Hypothalamus (tissue), 51 donors: Measurements from ENCODE around the gene TCFL5.

Experiments
- DNase-seq, 51 donors: peaks; one replicate each; lab custom pipeline; 2025; lab: John Stamatoyannopoulos, UW

The TCFL5 gene

DNA sequence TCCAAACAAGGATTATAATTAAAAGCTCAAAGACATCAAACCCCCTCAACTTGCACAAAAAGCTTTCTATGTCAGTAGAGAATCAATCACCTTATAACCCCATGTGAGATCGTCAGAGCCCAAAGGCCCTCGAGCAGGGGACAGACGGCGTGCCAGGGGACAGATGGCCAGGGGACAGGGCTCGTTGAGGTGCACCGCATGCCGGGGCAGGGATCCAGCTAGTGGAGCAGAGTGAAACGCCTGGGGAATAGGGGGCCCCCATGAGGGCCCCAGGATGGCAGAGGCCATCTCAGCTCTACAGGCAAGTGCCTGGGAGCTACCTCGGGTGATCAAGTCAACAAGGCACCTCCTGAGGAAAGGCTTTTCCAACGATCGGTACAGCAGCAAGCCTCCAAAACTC, 36.0 kb upstream of the TCFL5 start:
- DNase-seq, result no peak

DNA sequence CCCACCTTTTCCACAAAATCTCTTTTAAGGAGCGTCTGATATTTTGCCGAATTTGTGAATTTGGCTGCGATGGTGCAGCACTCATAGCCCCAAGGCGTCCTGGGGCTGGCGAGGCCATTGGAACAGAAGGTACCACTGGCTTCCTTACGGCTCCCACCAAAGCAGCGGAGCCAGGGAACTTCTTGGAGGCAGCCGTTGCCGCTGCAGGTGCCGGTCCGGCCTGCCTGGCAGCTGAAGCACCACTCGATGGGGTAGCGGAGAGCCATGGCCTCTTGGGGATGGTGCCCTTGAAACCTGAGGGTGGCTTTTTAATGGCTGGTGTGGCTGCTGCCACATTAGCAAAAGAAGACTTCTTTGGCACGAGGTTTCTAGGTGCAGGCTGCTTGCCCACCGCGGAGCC, 34.9 kb upstream of the TCFL5 start:
- DNase-seq, result no peak

DNA sequence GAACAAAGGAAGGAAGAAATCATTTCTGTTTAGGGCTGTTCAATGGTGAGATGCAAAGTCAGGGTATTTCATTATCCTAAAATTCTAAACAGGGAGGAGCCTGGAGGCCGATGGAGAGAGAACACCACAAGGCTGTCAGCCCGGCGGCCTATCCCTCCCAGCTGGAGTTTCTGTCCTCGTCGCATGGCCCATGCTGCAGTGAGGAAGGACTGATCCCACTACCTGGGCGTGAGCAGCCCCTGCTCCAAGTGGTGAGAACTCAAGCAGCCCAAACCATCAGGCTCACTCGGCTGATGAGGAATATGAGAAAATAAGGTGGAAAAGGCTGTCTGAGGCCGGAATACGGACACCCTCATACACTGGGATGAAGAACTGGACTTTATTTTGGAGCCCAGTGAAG, 33.9 kb upstream of the TCFL5 start:
- DNase-seq, result no peak

DNA sequence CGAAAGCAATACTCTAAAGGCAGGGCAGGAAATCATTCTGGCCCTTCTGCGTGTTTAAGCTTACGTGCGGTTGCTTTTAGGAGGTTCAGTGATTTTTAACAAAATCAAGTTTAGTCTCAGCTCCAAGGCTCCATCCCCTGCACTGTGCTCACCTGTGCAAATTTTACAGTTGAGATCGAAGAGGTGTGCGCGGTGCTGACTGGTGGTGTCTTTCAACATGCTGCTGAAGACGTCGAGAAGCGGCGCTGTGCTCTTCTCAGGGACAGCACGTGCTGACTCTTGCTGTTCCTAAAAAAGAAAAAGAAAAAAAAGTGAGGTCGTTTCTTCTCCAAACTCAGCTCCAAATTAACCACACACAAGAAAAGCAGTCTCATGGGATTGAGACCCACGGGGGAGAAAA, 32.6 kb upstream of the TCFL5 start:
- no peak for DNase-seq

DNA sequence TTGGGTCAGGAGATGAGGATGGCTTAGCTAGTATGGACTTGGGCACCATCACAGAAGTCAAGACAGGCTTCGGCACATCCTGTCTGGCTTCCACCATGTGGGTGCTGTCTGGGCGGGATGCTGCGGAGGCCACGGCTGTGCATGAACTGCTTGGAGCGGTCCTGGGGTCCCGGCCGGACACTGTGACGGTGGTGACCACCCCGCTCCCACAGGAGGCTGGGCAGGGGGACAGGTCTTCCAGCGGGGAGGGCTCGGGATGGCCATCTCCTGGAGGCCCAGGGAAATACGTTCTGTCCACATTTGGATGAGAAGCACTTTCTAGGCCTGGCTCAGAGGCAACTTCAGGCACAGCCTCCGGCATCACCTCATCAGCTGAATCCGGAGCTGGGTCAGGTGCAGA, 32.1 kb upstream of the TCFL5 start:
- DNase-seq, result no peak

DNA sequence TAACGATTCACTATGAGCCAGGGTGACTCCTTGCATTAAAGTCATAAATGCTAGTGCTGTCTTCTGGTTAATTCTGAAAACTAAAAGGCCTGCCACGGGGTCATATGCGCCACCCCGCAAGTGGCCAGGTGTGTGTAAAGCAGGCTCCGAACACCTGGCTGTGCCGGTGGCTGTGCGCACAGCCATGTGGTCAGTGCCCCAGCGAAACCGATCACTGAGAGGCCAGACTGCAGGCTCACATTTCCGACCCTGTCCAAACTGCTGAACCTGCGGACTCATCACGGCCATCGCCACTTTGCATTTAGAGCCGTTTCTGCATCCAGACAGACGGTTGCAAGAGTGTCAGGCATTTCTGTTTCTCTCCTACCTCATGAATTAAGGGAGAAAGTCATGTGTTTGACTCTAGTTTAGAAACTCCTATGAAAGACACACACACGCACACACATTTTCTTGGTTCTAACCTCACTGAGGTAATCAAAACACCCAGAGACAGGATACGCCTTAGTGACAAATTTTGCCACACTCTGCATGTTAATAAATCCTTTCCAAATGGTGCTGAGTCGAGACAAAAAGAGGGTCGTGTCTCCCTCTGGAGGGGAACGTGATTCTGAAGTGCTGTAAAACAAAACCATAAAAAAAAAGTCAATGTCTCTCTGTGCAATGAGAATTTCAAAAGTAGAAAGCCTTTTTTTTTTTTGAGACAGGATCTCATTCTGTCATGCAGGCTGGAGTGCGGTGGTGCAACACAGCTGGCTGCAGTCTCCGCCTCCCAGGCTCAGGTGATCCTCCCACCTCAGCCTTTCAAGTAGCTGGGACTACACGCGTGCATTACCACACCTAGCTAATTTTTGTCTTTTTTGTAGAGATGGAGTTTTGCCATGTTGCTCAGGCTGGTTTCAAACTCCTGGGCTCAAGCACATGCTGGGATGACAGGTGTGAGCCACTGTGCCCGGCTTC, 31.0 kb upstream of the TCFL5 start:
- DNase-seq, result no peak

DNA sequence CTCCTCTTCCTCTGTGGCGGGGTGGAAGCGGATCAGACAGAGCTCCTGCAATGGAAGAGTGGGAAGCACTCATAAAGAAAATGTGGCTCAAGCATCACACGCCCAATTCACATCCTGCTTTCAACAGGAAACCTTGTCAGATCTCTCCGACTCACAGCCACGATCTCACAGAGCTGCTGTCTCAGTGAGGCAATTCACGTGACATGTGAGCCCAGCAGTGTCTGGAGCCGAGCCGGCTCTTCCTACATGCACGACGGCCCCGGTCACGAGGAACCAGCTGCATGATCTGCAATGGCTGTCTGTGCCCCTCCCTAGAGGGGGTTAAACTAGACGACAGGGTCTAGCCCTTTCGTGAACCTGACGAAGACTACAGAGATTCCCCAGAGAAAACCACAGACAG, 29.5 kb upstream of the TCFL5 start:
- no peak for DNase-seq

DNA sequence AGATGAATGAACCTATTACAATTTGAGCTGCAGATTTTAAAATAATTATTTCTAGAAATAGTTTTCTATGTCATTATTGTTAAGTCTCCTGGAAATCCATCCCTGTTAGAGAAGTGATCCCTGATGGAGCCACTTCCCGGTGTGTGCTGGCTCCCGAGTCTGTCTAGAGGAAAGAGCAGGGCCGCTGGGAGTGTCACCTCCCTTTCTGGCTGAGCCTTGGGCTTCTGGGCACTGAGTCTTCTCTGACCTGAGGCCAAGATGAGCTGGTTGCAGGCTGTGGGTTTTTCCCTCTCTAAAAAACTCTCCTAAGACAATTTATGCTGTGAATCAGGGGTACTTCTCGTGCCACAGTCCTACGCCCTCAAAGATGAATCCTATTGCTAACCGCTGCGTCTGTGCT, 28.8 kb upstream of the TCFL5 start:
- no peak for DNase-seq

DNA sequence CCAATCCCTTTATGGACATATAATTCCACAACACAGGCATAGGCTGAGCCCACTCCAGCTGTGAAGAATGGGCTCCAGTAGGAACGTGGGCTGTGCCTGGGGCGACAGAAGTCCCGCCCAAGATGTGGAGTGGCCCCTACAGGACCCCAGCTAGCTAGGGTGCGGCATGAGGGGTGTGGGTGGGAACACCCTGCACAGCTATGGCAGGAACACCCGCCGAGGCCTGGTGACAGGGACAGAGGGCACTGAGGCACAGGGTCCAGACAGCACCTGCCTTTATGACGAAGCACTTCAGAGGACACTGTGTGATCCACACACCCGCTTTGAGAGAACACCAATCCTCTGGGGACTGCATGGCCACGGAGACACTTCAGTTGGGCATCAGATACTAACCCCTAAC, 28.2 kb upstream of the TCFL5 start:
- DNase-seq, result no peak

DNA sequence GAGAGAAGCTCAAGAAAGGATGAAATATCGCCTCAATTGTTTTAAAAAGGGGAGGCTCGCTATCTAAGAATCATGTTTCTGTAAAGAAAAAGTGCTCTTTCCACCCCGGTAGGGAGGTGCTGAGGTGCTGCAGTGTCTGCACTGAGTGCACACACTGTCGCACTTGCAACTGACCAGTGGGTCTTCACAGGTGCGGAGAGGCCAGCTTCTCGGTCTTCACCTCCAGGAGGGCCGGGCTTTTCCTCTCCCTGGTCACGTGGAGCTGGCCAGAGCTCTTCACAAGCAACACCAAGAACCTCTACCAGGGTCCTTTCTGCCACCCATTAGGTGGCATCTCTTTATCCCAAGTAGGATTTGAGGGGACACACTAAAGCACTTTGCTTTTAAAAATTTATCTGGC, 27.8 kb upstream of the TCFL5 start:
- no peak for DNase-seq

DNA sequence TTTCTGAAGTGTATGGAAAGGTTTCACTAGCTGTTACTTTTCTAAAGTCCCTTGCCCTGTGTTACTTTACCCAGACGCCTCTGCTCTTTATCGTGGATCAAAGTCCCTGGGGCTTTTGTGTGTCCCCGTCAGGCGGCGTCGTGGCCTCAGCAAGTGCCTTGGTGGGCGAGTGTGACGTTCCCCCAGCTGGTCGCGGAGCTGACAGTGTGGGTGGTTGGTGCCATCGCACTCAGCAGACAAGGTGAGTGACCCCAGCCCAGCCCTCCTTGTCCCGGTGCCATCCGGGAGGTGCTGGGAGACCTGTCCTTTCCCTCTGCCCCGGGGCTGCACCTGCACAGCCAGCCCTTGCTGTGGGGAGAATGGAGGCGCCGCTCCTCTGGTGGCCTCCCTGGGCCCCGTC, 27.3 kb upstream of the TCFL5 start:
- no peak for DNase-seq

DNA sequence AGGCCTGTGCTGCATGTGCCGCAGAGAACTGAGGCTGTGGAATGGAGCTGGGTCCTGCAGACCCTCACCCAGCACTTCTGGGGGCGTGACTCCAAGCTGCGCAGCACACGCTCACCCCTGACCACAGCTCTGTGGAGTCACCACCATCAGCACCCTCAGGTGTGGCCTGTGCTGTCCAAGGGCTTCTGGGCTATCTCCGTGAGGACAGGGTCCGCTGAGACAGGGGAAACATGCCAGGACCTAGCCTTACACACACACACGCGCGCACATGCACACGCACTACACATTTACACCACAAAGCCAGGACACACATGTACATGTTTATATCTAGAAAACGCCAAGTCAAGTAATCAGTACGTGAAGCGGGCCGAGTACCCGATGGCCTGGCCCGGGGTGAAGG, 26.8 kb upstream of the TCFL5 start:
- no peak for DNase-seq

DNA sequence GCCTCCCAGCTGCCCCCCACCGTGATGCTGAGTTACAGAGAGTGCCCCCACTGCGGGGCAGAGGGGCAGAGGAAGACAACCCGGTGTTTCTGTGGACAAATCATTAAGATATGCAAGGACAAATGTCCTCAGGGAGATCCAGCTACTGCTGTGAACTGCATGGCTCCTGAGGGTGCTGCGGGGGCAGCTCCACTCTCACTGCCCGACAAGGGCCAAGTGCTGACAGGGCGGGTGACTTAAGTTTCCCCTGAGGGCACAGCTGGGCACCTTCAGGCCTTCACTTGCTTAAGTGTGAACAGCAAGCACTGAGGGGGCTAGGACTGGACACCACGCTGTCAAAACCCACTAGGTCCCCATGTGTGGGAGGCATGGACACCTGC, 26.2 kb upstream of the TCFL5 start:
- no peak for DNase-seq

DNA sequence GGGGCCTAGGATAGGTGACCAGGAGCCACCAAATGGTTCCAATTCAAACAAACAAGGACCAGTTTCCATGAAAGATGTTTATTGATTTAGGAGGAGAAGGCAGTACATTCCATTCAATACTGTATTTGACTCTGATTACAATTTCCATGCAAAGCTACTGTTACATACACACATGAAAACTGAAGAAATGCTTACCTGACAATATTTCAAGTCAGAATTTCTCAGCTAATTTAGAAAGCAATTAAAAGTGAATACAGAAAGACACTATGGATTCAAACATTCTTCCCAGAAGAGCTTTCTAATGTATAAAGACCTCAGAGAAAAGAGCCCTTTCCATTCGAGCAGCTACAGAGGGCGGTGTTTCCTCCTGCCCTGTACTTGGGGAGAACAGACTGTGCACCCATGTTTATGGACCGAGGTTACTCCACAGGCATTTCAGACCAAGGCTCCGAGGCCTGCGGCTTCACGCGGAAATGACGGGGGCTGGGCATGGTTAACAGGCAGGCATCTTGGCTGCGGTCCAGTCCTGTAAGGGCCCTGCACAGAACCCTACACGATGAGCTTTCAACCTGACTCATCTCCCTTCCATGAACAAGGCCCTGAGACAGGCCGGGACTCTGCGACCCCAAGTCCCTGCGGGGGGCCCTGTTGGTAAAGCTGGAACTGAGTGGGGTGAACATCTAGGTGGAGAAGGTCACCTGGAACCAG, 25.7 kb upstream of the TCFL5 start:
- DNase-seq, result peak in 2 of 51 donors; percentile 11 to 28

DNA sequence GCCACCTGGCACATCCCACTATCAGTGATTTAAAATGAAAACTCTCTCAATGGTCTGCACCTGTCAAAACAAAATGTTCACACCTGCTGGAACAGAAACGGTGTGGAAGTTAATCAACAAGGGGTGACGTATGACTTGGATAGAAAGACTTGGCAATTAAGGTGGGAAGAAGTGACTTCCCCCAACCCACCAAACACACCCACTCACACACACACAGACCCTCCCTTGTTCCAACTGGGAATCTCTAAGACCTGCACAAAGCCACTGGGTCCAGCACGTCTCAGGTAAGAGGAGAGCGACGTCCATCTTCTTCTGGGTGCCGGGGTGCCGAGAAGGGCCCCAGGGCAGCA, 25.1 kb upstream of the TCFL5 start:
- no peak for DNase-seq

DNA sequence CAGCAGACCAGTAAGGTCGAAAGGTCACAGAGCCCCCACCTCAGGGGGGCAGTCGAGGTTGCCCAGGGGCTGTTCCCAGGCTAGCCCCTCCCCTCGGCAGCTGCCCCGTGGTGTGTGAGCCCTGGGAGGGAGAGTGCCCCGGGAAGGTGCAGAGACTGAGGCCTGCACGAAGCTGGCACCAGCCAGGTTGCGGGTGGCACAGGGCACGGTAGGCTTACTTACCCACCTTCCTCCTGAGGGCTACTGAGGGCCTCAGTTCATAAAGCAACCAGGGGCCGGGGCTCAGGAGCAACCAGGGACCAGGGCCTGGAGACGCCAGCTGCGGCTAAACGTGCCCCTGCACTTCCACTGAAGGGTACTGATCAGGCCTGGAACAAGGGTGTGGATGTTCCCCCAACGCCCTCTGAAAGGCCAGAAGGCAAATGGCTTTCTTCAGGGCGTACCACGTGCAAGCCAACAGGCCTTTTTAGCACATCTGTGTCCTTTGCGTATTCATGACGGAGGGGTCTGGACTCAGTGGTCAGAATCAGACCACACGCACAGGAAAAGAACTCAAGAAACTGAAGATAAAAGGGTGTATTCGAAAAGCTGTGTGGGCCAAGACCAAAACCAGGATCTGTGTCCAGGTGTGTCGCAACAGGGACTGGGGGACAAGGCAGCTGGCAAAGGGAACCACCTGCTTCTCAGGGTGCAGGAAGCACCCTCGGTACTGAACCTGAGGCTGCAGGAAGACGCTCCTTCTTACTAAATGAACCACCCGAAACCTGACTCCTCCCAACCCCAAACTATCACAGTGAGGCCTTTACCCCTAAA, 24.5 kb upstream of the TCFL5 start:
- DNase-seq, result no peak

DNA sequence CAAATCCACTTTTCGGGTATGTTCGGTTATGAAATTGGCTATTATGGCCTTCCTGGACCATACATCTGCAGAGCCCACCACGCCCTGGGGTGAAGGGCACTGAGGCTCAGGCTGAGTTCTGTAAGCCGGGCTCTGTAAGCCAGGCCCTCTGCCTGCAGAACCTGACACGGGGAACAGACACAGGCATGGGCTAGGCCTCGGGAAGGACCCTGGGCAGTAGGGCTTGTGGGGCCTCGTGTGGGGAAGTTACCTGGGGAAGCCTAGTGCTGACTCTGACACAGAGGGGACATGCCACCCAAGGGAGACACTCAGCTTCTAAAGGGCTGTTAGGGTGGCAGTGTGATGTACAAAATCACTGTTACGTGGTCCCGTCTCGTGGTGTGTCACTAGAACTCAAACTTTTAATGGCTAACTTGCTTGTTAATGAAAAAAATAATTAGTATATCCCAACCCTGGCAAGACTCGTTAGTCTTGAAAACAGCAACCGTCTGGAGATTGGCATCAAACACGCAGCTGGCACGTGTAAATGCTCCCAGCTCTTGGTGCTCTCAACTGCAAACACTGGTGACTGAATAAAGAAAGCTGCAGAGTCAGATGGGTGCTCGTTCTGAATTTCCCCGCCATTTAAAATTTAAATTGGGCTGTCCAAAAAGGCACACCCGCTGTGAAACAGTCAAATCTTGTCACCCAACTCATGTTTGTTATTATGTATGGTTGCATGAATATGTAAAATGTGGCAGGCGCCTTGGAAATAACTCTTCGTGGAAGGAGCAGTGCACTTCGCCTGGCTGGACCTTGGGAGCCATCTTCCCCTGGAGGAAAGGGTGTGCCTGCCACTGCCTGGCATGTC, 23.6 kb upstream of the TCFL5 start:
- no peak for DNase-seq

DNA sequence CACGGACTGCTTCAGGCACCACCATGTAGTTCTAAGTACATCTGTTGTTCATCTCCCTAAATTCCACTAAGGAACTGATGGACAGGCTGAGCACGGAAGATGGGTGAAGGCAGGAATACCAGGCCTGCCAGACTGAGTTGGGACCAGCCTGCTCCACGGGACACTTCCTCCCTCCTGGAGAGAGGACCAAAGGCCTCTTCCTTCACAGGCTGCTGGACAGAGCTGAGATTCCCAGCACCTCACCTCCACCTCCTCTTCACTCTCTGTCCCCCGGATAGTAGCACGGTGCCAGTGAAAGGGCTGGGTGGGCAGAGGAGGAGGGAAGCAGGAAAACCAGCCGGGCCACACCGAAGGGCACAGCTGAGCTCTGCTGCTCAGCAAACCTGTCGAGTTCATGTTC, 22.9 kb upstream of the TCFL5 start:
- DNase-seq, result no peak

DNA sequence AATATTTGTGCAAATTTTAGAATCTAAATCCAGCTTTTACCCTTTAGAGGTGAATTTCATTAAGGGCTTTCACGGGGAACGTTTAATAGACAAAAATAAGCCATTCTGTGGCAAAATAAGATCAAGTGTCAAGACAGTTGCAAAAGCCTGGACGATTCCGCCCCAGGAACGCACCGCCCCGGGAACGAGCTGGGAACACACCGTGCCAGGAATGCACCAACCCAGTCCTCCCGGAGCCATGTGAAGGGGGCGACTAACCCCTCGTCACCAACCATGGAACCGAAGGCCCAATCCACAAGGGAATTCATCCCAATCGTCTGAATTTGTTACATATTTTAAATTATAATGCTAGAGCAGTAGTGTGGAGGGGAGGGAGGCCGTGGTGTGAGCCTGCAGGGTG, 20.8 kb upstream of the TCFL5 start:
- DNase-seq, result no peak

DNA sequence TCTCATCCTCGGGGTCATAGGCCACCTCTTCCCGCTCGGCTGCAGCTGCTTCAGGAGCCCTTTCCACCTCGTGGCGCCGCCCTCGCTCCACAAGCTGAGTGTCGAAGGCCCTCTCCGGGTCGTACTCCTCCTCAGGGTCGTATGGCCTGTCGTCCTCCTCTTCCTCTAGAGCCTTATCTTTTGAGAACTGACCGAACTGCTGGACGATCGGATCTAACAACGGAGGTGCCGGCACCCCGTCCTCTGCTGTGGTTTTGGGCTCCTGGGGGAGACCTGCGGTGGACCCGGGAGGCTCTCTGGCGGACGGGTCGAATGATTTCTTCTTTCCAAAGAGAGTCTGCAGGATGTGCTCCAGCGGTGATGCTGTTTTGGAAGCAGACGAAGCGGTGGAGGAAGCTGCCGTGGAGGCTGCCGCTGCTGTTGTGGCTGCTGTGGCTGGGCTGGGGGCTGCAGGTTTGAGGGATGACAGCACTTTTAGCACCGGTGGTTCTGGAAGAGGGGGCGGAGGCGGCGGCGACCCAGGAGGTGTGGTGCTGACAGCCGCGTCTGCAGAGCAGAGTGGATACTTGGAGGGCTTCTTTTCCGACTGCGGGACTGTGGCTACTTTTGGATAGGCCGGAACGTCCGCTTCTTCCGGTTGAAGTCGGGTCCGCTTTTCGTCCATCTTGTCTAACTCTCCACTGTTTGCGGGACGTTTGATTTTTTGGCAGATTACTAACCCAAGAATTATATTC, 20.2 kb upstream of the TCFL5 start:
- DNase-seq, result no peak
